GM12878 (cell line): ENCODE data around the gene ARHGAP30. TPM values are rescaled to one million over a fixed set of nuclear protein-coding genes. Genes with fewer than 3 reads are reported as not detected.

Experiments used
- DPF2 ChIP-seq: fragments of 450-650 bp; IDR thresholded peaks from 2 replicates; pipeline ENCODE4 v1.6.1; 2017; ENCODE audit warnings: mild to moderate bottlenecking
- FOXK2 ChIP-seq: fragments of 450-650 bp; IDR thresholded peaks from 2 replicates; pipeline ENCODE4 v1.6.1; 2017; ENCODE audit warnings: mild to moderate bottlenecking, moderate library complexity
- MEF2B ChIP-seq: fragments of 450-650 bp; IDR thresholded peaks from 2 replicates; pipeline ENCODE4 v1.6.1; 2018; ENCODE audit warnings: mild to moderate bottlenecking, moderate library complexity; ENCODE audit not compliant: partially characterized antibody, poor library complexity, severe bottlenecking
- NR2F1 ChIP-seq: fragments of 450-650 bp; conservative IDR thresholded peaks from 2 replicates; pipeline ENCODE4 v1.6.1; 2017; ENCODE audit warnings: mild to moderate bottlenecking
- PRDM15 ChIP-seq: fragments of 450-650 bp; formaldehyde crosslinking; IDR thresholded peaks from 2 replicates; pipeline ENCODE4 v1.4.0; 2020; ENCODE audit warnings: mild to moderate bottlenecking, moderate library complexity
- SKIL ChIP-seq: fragments of 450-650 bp; IDR thresholded peaks from 2 replicates; pipeline ENCODE4 v1.6.1; 2017; ENCODE audit warnings: mild to moderate bottlenecking, low read depth, inconsistent platforms; ENCODE audit not compliant: poor library complexity, severe bottlenecking
- TARDBP ChIP-seq: IDR thresholded peaks from 2 replicates; pipeline ENCODE4 v1.6.1; 2016; ENCODE audit warnings: borderline replicate concordance
- polyA plus RNA-seq, 11 experiments: library from polyadenylated mRNA; depleted of rRNA in 4 of 11; unstranded in 6 of 11; stranded (reverse) in 5 of 11; fragments of >200 nt; fragmentation: Nextera tagmentation in 4 of 11; fragmentation: Illumina TruSeq in 1 of 11; extraction: Ambion mirVana in 4 of 11; extraction: Trizol in 1 of 11; gene quantifications; 1 replicate in 1 of 11; 2 replicates in 10 of 11; pipeline versions ENCODE4 v1.2.1 to v1.2.3, GENCODE V29; 2011 to 2016; ENCODE audit warnings: inconsistent platforms in 2 of 11, missing spikeins in 2 of 11, low read depth in 1 of 11
- total RNA-seq, 4 experiments: library from RNA; depleted of rRNA in 3 of 4; stranded (reverse); fragments of >200 nt in 3 of 4; fragmentation: Illumina TruSeq in 1 of 4; extraction: Trizol in 1 of 4; gene quantifications; 2 replicates each; pipeline versions ENCODE4 v1.2.1 to v1.2.3, GENCODE V29; 2013 to 2021

ARHGAP30 gene
- total and polyA plus RNA-seq, 10 of the 15 experiments (the other 5 are each of a cell fraction or from before 2014, with no cell fraction given) = 12.9 to 143 (median 76.3) TPM

- TF ChIP-seq MEF2B (peak; percentile 28), DPF2 (peak; percentile 87), SKIL (peak; percentile 61), NR2F1 (peak; percentile 58), FOXK2 (no peak), TARDBP (no peak), PRDM15 (CRISPR knock-in tag) (no peak)
Observed at GRCh38 chr1:161044908-161045735, 24.6 kb downstream of the ARHGAP30 start (continued).
